Effector memory CD4-positive, alpha-beta T cell (primary cell): ENCODE measurements around the gene OPN4.

Experiments used
- DNase-seq, 3 donors: peaks; one replicate each; pipeline ENCODE4 v3.0.0-alpha.2; 2020
- H3K27ac ChIP-seq: 2 replicates; pipeline ENCODE4 v1.7.0; 2013; ENCODE audit warnings: mild to moderate bottlenecking, low read length, moderate library complexity; ENCODE audit not compliant: insufficient read depth, poor library complexity, severe bottlenecking
- H3K27me3 ChIP-seq: replicated peaks from 2 replicates; pipeline ENCODE4 v1.7.0; 2013; ENCODE audit warnings: mild to moderate bottlenecking, low read length; ENCODE audit not compliant: insufficient read depth, control insufficient read depth, poor library complexity, severe bottlenecking
- H3K36me3 ChIP-seq: 2 replicates; pipeline ENCODE4 v1.7.0; 2013; ENCODE audit warnings: mild to moderate bottlenecking, low read length, moderate library complexity; ENCODE audit not compliant: control insufficient read depth, insufficient read depth
- H3K4me1 ChIP-seq: 2 replicates; pipeline ENCODE4 v1.7.0; 2013; ENCODE audit warnings: low read length, mild to moderate bottlenecking; ENCODE audit not compliant: control insufficient read depth, insufficient read depth, poor library complexity, severe bottlenecking
- H3K4me3 ChIP-seq: 2 replicates; pipeline ENCODE4 v1.7.0; 2013; ENCODE audit warnings: low read length, low read depth, mild to moderate bottlenecking; ENCODE audit not compliant: insufficient read depth, poor library complexity, severe bottlenecking
- H3K9me3 ChIP-seq: 2 replicates; pipeline ENCODE4 v1.7.0; 2013; ENCODE audit warnings: mild to moderate bottlenecking, low read length, moderate library complexity; ENCODE audit not compliant: control insufficient read depth

Gene OPN4

GRCh38 chr10:86653987-86654386, 360 bp upstream of the OPN4 start:
- Histone ChIP-seq H3K4me1 (no peaks in the 10 kb centered on the region), H3K27ac (no peak overlapping the region), H3K4me3 (no peak overlapping the region), H3K27me3 (no peaks in the 10 kb centered on the region), H3K9me3 (no peaks in the 10 kb centered on the region), H3K36me3 (no peaks in the 10 kb centered on the region)
- DNase-seq = no peak

- DNase-seq = no peak
- H3K4me3 ChIP-seq = no peak overlapping the region
- no peaks in the 10 kb centered on the region for H3K4me1 ChIP-seq
- H3K27me3 ChIP-seq = no peaks in the 10 kb centered on the region
- no peaks in the 10 kb centered on the region for H3K9me3 ChIP-seq
- no peak overlapping the region for H3K27ac ChIP-seq
- no peaks in the 10 kb centered on the region for H3K36me3 ChIP-seq
Measured at GRCh38 chr10:86655173-86655540, 810 bp downstream of the OPN4 start.

DNA sequence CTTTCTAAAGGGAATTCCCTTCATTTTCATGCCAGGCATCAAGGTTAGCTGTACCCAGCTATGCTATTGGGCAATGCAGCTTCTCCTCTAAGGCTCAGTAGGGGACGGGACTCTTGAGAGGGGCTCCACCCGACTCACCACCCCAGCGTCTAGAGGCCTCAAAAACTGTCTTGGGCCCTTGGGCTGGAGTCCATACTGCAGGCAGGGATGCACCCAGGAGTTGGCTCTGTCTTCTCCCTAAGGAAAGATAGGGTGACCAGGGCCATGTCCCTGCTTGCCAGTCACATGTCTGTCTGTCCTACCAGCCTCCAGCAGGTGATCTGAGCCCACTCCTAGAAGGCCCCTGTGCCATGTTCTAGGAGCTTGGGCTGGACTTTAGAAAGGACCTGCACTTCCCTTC, 1.2 kb downstream of the OPN4 start:
- no peaks in the 10 kb centered on the region for H3K4me1 ChIP-seq
- H3K36me3 ChIP-seq = no peaks in the 10 kb centered on the region
- H3K27me3 ChIP-seq = no peaks in the 10 kb centered on the region
- no peaks in the 10 kb centered on the region for H3K9me3 ChIP-seq
- no peak for DNase-seq
- H3K27ac ChIP-seq = no peak overlapping the region
- H3K4me3 ChIP-seq = no peak overlapping the region

GRCh38 chr10:86657011-86657395, 2.7 kb downstream of the OPN4 start:
- no peaks in the 10 kb centered on the region for H3K4me1 ChIP-seq
- no peaks in the 10 kb centered on the region for H3K36me3 ChIP-seq
- DNase-seq = no peak
- no peak overlapping the region for H3K27ac ChIP-seq
- no peaks in the 10 kb centered on the region for H3K27me3 ChIP-seq
- no peak overlapping the region for H3K4me3 ChIP-seq
- no peaks in the 10 kb centered on the region for H3K9me3 ChIP-seq

- no peaks in the 10 kb centered on the region for H3K4me1 ChIP-seq
- no peak overlapping the region for H3K4me3 ChIP-seq
- no peaks in the 10 kb centered on the region for H3K27me3 ChIP-seq
- DNase-seq = no peak
- H3K9me3 ChIP-seq = no peaks in the 10 kb centered on the region
- H3K36me3 ChIP-seq = no peaks in the 10 kb centered on the region
- no peak overlapping the region for H3K27ac ChIP-seq
Measured at GRCh38 chr10:86657396-86658011, 3.2 kb downstream of the OPN4 start.

DNA sequence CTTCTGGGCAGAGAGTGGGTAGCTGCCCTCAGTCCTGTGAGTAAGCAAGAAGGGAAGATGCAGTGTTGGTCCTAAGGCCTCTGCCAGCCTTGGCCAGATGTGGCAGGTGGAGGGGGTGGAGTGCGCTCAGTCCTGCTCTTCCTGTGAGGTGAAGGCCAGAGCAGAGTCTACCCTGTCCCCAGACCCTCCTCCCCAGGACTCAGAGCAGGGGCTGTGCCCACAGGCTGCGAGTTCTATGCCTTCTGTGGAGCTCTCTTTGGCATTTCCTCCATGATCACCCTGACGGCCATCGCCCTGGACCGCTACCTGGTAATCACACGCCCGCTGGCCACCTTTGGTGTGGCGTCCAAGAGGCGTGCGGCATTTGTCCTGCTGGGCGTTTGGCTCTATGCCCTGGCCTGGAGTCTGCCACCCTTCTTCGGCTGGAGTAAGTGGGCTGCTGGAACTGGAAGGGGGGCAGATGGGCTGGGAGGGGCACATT, 4.0 kb downstream of the OPN4 start:
- Histone ChIP-seq H3K9me3 (no peaks in the 10 kb centered on the region), H3K27me3 (no peaks in the 10 kb centered on the region), H3K27ac (no peak overlapping the region), H3K36me3 (no peaks in the 10 kb centered on the region), H3K4me1 (no peaks in the 10 kb centered on the region), H3K4me3 (no peak overlapping the region)
- no peak for DNase-seq

DNA sequence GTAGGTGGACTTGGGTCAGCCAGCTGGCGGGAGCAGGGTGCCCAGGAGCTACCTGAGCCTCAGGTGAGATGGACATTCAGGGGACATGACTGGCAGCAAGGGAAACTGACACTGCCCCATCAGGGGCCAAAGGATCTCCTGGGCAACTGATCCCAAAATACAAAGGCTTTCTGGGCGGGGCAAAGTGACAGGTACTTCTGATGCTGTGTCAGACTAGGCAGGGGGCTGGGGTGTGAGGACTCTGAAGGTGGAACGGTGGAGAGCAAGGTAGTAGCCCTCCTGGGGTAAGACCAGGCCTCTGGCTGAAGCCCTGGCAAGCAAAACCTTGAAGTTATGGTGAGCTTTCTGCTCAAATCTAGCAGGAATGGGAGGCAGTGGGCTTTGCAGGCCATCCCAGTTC, 4.4 kb downstream of the OPN4 start:
- Histone ChIP-seq H3K4me1 (no peaks in the 10 kb centered on the region), H3K9me3 (no peaks in the 10 kb centered on the region), H3K4me3 (no peak overlapping the region), H3K27me3 (no peaks in the 10 kb centered on the region), H3K27ac (no peak overlapping the region), H3K36me3 (no peaks in the 10 kb centered on the region)
- DNase-seq = no peak

GRCh38 chr10:86659161-86659691, 4.9 kb downstream of the OPN4 start:
- Histone ChIP-seq H3K27ac (no peak overlapping the region), H3K4me3 (no peak overlapping the region), H3K27me3 (no peaks in the 10 kb centered on the region), H3K4me1 (no peaks in the 10 kb centered on the region), H3K9me3 (no peaks in the 10 kb centered on the region), H3K36me3 (no peaks in the 10 kb centered on the region)
- DNase-seq = no peak

GRCh38 chr10:86659721-86660453, 5.5 kb downstream of the OPN4 start:
- Histone ChIP-seq H3K36me3 (no peaks in the 10 kb centered on the region), H3K27me3 (no peaks in the 10 kb centered on the region), H3K4me1 (no peaks in the 10 kb centered on the region), H3K9me3 (no peaks in the 10 kb centered on the region), H3K4me3 (no peak overlapping the region), H3K27ac (no peak overlapping the region)
- DNase-seq = no peak
